ENCODE data around the gene POGLUT3. TPM values are rescaled to one million over a fixed set of nuclear protein-coding genes. Genes with fewer than 3 reads are reported as not detected.

Gene POGLUT3
- total and polyA plus RNA-seq, 2 of the 8 experiments (the other 6 are each of a cell fraction or from before 2014, with no cell fraction given): 4.7 to 17.4 TPM

DNA sequence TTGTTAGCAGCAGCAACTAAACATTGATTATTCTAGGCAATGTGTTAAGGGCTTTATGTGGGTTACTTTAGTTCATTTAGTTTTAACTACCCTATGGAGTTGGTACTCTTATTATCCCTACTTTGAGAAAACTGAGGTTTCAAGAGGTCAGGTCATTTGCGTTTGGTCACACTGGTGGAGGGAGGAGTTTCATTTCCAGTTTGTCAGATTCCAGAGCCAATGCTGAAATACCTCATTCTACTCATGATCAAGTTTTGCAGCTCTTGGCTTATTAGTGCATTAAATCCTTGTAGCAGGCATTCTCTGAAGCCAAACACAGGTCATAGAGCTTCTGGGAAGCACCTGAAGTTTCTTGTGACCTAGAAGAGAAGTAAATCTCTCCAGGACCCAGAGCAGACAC, 24.1 kb upstream of the POGLUT3 start:
- Histone ChIP-seq H2AFZ (ENCODE audit: low read length) (no peak overlapping the region), H4K5ac (ENCODE audit: insufficient read length, low read depth, low read length) (no peak overlapping the region), H2BK12ac (ENCODE audit: low read depth, low read length) (no peak overlapping the region), H2BK5ac (ENCODE audit: low read depth, low read length) (no peak overlapping the region), H3K14ac (ENCODE audit: insufficient read length) (no peak overlapping the region), H3K9me3 (ENCODE audit: insufficient read depth in 2 of 2, low read depth in 1 of 2, low read length in 1 of 2) (no peaks in the 10 kb centered on the region), H3K4me2 (ENCODE audit: insufficient read depth in 1 of 2, low read depth in 2 of 2, low read length in 2 of 2) (no peak overlapping the region), H3K23me2 (ENCODE audit: low read depth, low read length) (no peaks in the 10 kb centered on the region), H2BK15ac (ENCODE audit: low read length) (no peak overlapping the region), H3K9ac (replicated peaks in 1 of 4; ENCODE audit: extremely low read depth in 1 of 4, low read depth in 3 of 4, low read length in 3 of 4) (no peak overlapping the region), H4K8ac (ENCODE audit: extremely low read depth, insufficient read depth, low read length) (no peak overlapping the region), H4K20me1 (replicated peaks in 1 of 2; ENCODE audit: control insufficient read depth in 1 of 2, insufficient read depth in 2 of 2, low read length in 2 of 2) (no peaks in the 10 kb centered on the region), H4K91ac (replicated peaks; ENCODE audit: insufficient read length, low read length) (no peak overlapping the region), H3K18ac (ENCODE audit: extremely low read depth, low read length) (no peak overlapping the region), H3K4ac (replicated peaks; ENCODE audit: insufficient read length, low read depth, low read length) (no peak overlapping the region), H2BK20ac (ENCODE audit: low read length) (no peak overlapping the region), H3K27me3 (replicated peaks in 1 of 4; ENCODE audit: control insufficient read depth in 3 of 4, extremely low read depth in 1 of 4, insufficient read depth in 3 of 4, low read length in 3 of 4) (no peaks in the 10 kb centered on the region), H3K56ac (replicated peaks; ENCODE audit: insufficient read length, low read depth, low read length) (no peak overlapping the region), H3K27ac (ENCODE audit: low read depth, low read length) (no peak overlapping the region), H3K79me2 (ENCODE audit: control insufficient read depth in 1 of 2, insufficient read depth in 2 of 2, low read length in 2 of 2) (no peaks in the 10 kb centered on the region), H3K4me3 (ENCODE audit: extremely low read depth in 1 of 4, insufficient read depth in 2 of 4, low read depth in 3 of 4, low read length in 4 of 4) (no peak overlapping the region), H3K79me1 (ENCODE audit: low read depth, low read length) (no peaks in the 10 kb centered on the region), H3K4me1 (replicated peaks in 1 of 4; ENCODE audit: control insufficient read depth in 3 of 4, insufficient read depth in 4 of 4, low read length in 3 of 4) (no peaks in the 10 kb centered on the region), H2BK120ac (replicated peaks; ENCODE audit: low read depth, low read length) (no peak overlapping the region), H3K23ac (ENCODE audit: insufficient read length) (no peak overlapping the region), H2AK5ac (ENCODE audit: low read depth, low read length) (no peak overlapping the region), H3K36me3 (ENCODE audit: control insufficient read depth in 2 of 4, insufficient read depth in 4 of 4, low read length in 3 of 4) (no peaks in the 10 kb centered on the region; a peak in 2 of 8 replicates)
- WGBS, 2 experiments (ENCODE audit: extremely low coverage in 1 of 2, insufficient coverage in 1 of 2, insufficient read length in 1 of 2, insufficient replicate concordance in 2 of 2, low coverage in 1 of 2, low lambda C conversion rate in 2 of 2, missing lambda C conversion rate in 1 of 2): 89% methylated on average over 1 of the region's 1 CpG; no CpG with 5 or more reads in 1 of the 2 experiments
- DNase-seq (ENCODE audit: low read depth in 1 of 2, low spot score in 2 of 2) (no peak), FAIRE-seq (no peak)
- POLR2A ChIA-PET (ENCODE audit: partially characterized antibody): no interaction called here
- CTCF ChIA-PET (ENCODE audit: partially characterized antibody): no interaction called here
- TF ChIP-seq CBX8 (IDR thresholded peaks at IDR 0.05; ENCODE audit: borderline replicate concordance, low read depth, low read length): no peak
- TF ChIP-seq EGR1 (IDR thresholded peaks at IDR 0.05; ENCODE audit: borderline replicate concordance, low read depth, low read length): no peak
- no peak for TF ChIP-seq SIRT6 (IDR thresholded peaks at IDR 0.05; ENCODE audit: low read length)
- TF ChIP-seq JUN (IDR thresholded peaks at IDR 0.05; ENCODE audit: low read depth, low read length): no peak
- TF ChIP-seq KDM5A (IDR thresholded peaks at IDR 0.05; ENCODE audit: low read length): no peak
- no peak for TF ChIP-seq CHD1 (IDR thresholded peaks at IDR 0.05; ENCODE audit: low read depth, low read length)
- no peak for TF ChIP-seq RXRA (IDR thresholded peaks at IDR 0.05; ENCODE audit: insufficient read depth, low read depth, low read length)
- no peak for TF ChIP-seq SUZ12 (IDR thresholded peaks at IDR 0.05; ENCODE audit: low read length)
- no peak for TF ChIP-seq NRF1 (IDR thresholded peaks at IDR 0.05; ENCODE audit: low read depth, low read length)
- no peak for TF ChIP-seq RBBP5 (IDR thresholded peaks at IDR 0.05; ENCODE audit: borderline replicate concordance, low read depth, low read length)
- no peak for TF ChIP-seq ASH2L (IDR thresholded peaks at IDR 0.05; ENCODE audit: low read length)
- no peak for TF ChIP-seq NANOG (IDR thresholded peaks at IDR 0.05; ENCODE audit: insufficient read depth, low read depth, low read length, poor library complexity, severe bottlenecking)
